Fibroblast of the aortic adventitia (primary cell): Measurements from ENCODE around the gene TYR. TPM values are rescaled to one million over a fixed set of nuclear protein-coding genes. Genes with fewer than 3 reads are reported as not detected.
"Not testable (repeated sequence)": the region's sequence is repeated elsewhere in the genome, so short reads cannot be mapped to it uniquely, and the experiment has no call there.

Experiments used
- DNase-seq: peaks from one replicate; pipeline ENCODE4 v3.0.0-alpha.2; 2010; ENCODE audit warnings: low read depth
- H3K4me3 ChIP-seq: 2 replicates; pipeline ENCODE4 v1.5.1; 2011; ENCODE audit warnings: low read depth, mild to moderate bottlenecking, control low read depth, low read length, moderate library complexity
- CTCF ChIP-seq: IDR thresholded peaks from 2 replicates; pipeline ENCODE4 v1.5.1; 2011; ENCODE audit warnings: mild to moderate bottlenecking, low read length, control low read depth, inconsistent platforms; ENCODE audit not compliant: insufficient read depth
- total RNA-seq: library from RNA; depleted of rRNA; stranded (reverse); fragments of >200 nt; gene quantifications from 2 replicates; pipeline ENCODE4 v1.2.3, GENCODE V29; 2012; ENCODE audit warnings: low replicate concordance

The TYR gene
- total RNA-seq, 1 donor: not detected

DNA sequence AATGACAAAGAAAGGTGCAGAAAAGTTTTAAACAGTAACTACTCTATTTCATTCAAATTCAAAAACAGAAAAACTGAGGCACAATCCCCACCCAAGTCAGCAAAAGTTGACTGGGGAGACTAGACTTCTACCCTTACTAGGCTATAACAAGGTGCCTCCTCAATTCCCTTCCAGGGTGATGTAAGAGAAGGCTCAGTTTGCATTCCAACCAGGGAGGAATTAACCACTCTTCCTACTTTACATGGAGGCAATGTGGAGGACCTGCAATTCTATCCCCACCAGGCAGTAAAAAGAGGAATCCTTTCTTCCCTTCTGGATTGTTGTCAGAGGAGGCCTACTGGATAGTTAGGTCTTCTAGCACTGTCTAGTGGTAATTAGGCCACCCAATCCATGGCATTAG, 26.1 kb downstream of the TYR start:
- TF ChIP-seq CTCF: no peak
- no peak overlapping the region for H3K4me3 ChIP-seq
- no peak for DNase-seq

DNA sequence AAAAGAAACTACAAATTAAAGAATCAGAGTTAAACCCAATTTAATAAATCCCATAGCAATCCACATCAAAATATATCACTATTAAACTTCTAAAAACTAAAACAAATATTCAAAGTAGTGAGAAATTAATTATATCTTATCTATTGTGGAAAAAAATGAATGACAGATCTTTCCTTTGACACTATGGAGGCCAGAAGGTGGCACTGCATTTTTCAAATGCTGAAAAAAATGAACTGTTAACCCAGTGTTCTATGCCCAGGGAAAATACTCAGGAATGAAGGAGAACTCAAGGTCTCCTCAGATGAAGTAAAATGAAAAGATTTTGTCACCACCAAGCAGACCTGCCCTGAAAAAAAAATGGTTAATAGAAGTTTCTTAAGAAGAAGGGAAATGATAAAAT, 27.7 kb downstream of the TYR start:
- no peak for TF ChIP-seq CTCF
- DNase-seq: no peak
- no peak overlapping the region for H3K4me3 ChIP-seq

DNA sequence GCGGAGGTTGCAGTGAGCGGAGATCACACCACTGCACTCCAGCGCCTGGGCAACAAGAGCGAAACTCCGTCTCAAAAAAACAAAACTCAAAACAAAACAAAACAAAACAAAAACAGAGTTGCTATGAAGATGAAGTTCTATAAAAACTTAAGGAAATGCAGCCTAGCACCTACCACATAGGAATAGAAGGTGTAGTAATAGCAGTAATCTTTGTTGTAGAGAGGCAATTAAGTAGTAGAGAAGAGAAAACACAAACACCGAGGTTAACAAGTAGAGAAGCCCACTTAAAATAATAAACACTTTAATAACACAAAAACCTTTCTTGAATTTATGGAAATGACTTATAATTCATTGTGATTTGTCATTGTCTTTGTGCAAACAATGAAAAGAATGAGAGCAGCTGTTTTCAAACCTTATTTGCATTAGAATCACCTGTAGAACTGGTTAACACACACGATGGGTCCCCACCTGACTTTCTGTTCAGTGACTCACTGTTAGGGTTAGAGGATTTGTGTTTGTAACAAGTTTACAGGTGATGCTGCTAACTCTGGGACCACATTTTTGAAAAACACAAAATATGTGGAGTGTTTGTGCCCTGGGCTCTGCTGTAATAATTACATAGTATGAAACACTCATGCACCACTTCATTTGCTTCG, 43.1 kb downstream of the TYR start:
- no peak overlapping the region for H3K4me3 ChIP-seq

DNA sequence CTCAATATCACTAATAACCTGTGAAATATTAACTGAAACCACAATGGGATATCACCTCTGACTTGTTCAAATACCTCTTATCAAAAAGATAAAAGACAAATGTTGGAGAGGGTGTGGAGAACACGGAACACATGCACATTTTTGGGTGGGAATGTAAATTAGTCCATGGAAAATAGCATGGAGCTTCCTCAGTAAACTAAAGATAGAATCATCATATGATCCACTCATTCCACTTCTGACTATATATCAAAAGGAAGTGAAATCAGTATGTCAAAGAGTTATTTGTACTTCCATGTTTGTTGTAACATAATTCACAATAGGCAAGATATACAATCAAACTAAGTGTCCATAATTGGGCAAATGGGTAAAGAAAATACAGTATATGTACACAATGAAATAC, 57.4 kb downstream of the TYR start:
- DNase-seq: no peak
- TF ChIP-seq CTCF: no peak
- no peak overlapping the region for H3K4me3 ChIP-seq

More for the DNA sequence above, 43.1 kb downstream of the TYR start:
- TF ChIP-seq CTCF: no peak
- DNase-seq: no peak

DNA sequence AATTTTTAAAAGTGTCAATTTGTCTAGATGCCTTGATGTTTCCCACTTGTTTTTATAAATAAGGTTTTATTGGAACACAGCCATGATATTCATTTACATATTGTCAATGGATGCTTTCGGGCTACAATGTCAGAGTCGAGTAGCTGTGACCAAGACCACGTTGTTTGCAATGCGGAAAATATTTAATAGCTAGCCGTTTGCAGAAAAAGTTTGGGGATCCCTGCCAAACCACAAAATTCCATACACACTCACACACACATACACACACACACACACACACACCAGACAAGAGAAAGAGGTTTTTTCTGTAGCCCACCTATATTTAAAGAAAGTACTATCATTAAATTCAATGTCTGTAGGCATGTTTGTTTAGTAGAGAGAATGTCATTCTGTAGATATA, 58.3 kb downstream of the TYR start:
- no peak for TF ChIP-seq CTCF
- H3K4me3 ChIP-seq: no peak overlapping the region
- no peak for DNase-seq

GRCh38 chr11:89247007-89247406, 69.3 kb downstream of the TYR start:
- DNase-seq, H3K4me3 ChIP-seq: not testable (repeated sequence)

DNA sequence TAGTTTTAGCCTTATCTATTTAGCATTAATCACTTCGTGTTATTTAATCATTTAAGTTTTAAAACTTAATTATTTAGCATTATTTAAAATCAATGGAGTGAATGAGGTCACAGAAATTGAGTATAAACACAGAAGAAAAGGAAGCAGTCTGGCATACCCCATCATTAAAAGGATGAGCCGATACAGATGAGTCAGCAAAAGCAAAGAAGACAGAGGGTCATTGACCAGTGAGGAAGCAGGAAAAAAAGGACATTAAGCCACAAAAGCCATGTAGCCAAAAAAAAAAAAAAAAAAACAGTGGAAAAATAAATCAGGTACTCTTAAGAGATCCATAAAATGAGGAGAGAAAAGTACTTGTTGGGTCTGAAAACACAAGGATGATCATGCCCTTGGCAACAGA, 71.5 kb downstream of the TYR start:
- TF ChIP-seq CTCF: no peak
- no peak for DNase-seq

DNA sequence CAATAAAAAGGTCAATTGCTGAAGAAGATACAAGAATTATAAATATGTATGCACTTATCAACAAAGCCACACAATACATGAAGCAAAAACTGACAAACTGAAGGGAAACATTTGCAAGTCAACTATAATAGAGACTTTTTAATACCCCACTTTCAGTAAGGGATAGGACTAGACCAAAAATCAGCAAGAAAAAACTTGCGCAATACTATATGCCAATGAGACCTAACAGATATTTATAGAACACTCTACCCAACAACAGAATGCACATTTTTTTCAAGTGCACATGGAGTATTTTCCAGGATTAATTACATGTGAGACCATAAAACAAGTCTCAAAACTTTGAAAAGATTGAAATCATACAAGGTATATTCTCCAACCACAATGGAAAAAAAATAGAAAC, 83.8 kb downstream of the TYR start:
- DNase-seq: not testable (repeated sequence)

More for the DNA sequence above, 71.5 kb downstream of the TYR start:
- H3K4me3 ChIP-seq: no peak overlapping the region

More for the DNA sequence above, 83.8 kb downstream of the TYR start:
- not testable (repeated sequence) for H3K4me3 ChIP-seq
